Fibroblast of lung (primary cell): ENCODE results near the gene ENO3. TPM values are rescaled to one million over a fixed set of nuclear protein-coding genes. Genes with fewer than 3 reads are reported as not detected.

ENCODE experiments used
- DNase-seq, 2 donors: peaks; one replicate each; pipeline versions ENCODE4 v3.0.0 to v3.0.0-alpha.2; 2010; ENCODE audit warnings: low read depth in 2 of 2
- H2AFZ ChIP-seq: 2 replicates; pipeline ENCODE4 v1.5.1; 2012; ENCODE audit warnings: low read length, control low read depth, inconsistent platforms
- H3K27ac ChIP-seq: 2 replicates; pipeline ENCODE4 v1.5.1; 2011; ENCODE audit warnings: low read length, control low read depth; ENCODE audit not compliant: insufficient read depth
- H3K27me3 ChIP-seq: 2 replicates; pipeline ENCODE4 v1.5.1; 2011; ENCODE audit warnings: mild to moderate bottlenecking, low read length; ENCODE audit not compliant: control insufficient read depth, insufficient read depth
- H3K36me3 ChIP-seq: 2 replicates; pipeline ENCODE4 v1.5.1; 2011; ENCODE audit warnings: low read length; ENCODE audit not compliant: control insufficient read depth, insufficient read depth
- H3K4me1 ChIP-seq: 2 replicates; pipeline ENCODE4 v1.5.1; 2011; ENCODE audit warnings: low read length; ENCODE audit not compliant: control insufficient read depth, insufficient read depth; ENCODE audit errors: extremely low read depth
- H3K4me2 ChIP-seq: 2 replicates; pipeline ENCODE4 v1.5.1; 2011; ENCODE audit warnings: low read length, control low read depth; ENCODE audit not compliant: insufficient read depth; ENCODE audit errors: extremely low read depth
- H3K4me3 ChIP-seq, 4 experiments: fragments of 200-600 bp in 1 of 4; sonication (generic) in 1 of 4; replicated peaks in 1 of 4; 2 replicates each; pipeline ENCODE4 v1.5.1; 2011 to 2016; ENCODE audit warnings: low read length in 4 of 4, low read depth in 3 of 4, mild to moderate bottlenecking in 3 of 4, control low read depth in 2 of 4, inconsistent platforms in 1 of 4, mixed read lengths in 1 of 4; ENCODE audit not compliant: insufficient read depth in 1 of 4; ENCODE audit errors: control extremely low read depth in 1 of 4
- H3K79me2 ChIP-seq: 2 replicates; pipeline ENCODE4 v1.5.1; 2012; ENCODE audit warnings: mild to moderate bottlenecking, low read length, inconsistent platforms; ENCODE audit not compliant: control insufficient read depth, insufficient read depth
- H3K9ac ChIP-seq: 2 replicates; pipeline ENCODE4 v1.5.1; 2011; ENCODE audit warnings: mild to moderate bottlenecking, low read length, control low read depth; ENCODE audit not compliant: insufficient read depth
- H3K9me3 ChIP-seq: 2 replicates; pipeline ENCODE4 v1.5.1; 2012; ENCODE audit warnings: low read depth, low read length; ENCODE audit not compliant: control insufficient read depth, insufficient read depth
- H4K20me1 ChIP-seq: 2 replicates; pipeline ENCODE4 v1.5.1; 2011; ENCODE audit warnings: low read length; ENCODE audit not compliant: control insufficient read depth, insufficient read depth; ENCODE audit errors: extremely low read depth
- EZH2 ChIP-seq: IDR thresholded peaks from 2 replicates; pipeline ENCODE4 v1.5.1; 2012; ENCODE audit warnings: low read length, control low read depth, mild to moderate bottlenecking; ENCODE audit errors: missing control alignments
- polyA plus RNA-seq, 2 donors: library from polyadenylated mRNA; depleted of rRNA in 1 of 2; stranded (reverse) in 1 of 2; unstranded in 1 of 2; fragments of >200 nt; gene quantifications; 2 replicates each; pipeline ENCODE4 v1.2.1, GENCODE V29; 2011 to 2012; ENCODE audit warnings: missing spikeins in 1 of 2
- total RNA-seq: library from RNA; depleted of rRNA; stranded (reverse); fragments of >200 nt; gene quantifications from 2 replicates; pipeline ENCODE4 v1.2.1, GENCODE V29; 2014
- TF ChIP-seq, protein P1 (sequence below), 2 donors: IDR thresholded peaks in 1 of 2; conservative IDR thresholded peaks in 1 of 2; 1 replicate in 1 of 2; 2 replicates in 1 of 2; pipeline ENCODE4 v1.5.1; 2011 to 2012; ENCODE audit warnings: low read length in 2 of 2, control low read depth in 1 of 2, inconsistent platforms in 1 of 2, low read depth in 1 of 2, mild to moderate bottlenecking in 1 of 2

ENO3 gene
- total and polyA plus RNA-seq, 2 donors (not counting 1 experiment from before 2014, with no cell fraction given), result 2.0 to 4.3 TPM

DNA sequence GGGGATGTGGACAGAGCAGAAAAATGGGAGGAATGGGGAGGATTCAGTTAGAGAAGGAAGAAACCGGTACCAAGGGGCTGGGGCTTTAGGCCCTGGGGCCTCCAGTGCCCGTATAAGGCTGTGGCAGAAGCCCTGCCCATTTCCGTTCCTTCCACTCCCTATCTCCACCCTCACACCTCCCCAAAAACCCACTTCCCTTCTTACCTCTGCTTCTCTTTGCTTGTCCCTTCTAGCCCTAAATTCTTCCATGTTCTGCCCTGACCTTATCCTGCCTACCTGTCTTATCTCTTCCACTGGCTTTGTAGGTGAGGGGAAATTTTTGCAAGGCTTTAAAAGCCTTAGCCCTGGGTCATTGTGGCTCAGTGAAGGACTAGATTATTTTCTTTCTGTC lies 6.8 kb upstream of the ENO3 start:
- no peak overlapping the region for H3K9ac ChIP-seq
- H3K27me3 ChIP-seq, result no peaks in the 10 kb centered on the region
- H3K4me1 ChIP-seq, result peaks cover 25% of the 10 kb centered on the region
- DNase-seq, result no peak
- peak overlapping the region; percentile 74 for H3K27ac ChIP-seq
- H3K9me3 ChIP-seq, result no peaks in the 10 kb centered on the region
- TF ChIP-seq EZH2, result no peak
- TF ChIP-seq, protein P1, sequence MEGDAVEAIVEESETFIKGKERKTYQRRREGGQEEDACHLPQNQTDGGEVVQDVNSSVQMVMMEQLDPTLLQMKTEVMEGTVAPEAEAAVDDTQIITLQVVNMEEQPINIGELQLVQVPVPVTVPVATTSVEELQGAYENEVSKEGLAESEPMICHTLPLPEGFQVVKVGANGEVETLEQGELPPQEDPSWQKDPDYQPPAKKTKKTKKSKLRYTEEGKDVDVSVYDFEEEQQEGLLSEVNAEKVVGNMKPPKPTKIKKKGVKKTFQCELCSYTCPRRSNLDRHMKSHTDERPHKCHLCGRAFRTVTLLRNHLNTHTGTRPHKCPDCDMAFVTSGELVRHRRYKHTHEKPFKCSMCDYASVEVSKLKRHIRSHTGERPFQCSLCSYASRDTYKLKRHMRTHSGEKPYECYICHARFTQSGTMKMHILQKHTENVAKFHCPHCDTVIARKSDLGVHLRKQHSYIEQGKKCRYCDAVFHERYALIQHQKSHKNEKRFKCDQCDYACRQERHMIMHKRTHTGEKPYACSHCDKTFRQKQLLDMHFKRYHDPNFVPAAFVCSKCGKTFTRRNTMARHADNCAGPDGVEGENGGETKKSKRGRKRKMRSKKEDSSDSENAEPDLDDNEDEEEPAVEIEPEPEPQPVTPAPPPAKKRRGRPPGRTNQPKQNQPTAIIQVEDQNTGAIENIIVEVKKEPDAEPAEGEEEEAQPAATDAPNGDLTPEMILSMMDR (conservative IDR thresholded peaks at IDR 0.05 in 1 of 2, IDR thresholded peaks at IDR 0.05 in 1 of 2; ENCODE audit: low read depth in 1 of 2, low read length in 2 of 2), result no peak
- no peak overlapping the region for H3K4me2 ChIP-seq
- H3K79me2 ChIP-seq, result peaks cover 81% of the 10 kb centered on the region
- H3K4me3 ChIP-seq, result no peak overlapping the region
- no peak overlapping the region for H2AFZ ChIP-seq
- H4K20me1 ChIP-seq, result peaks cover 2% of the 10 kb centered on the region
- peaks cover 27% of the 10 kb centered on the region for H3K36me3 ChIP-seq

DNA sequence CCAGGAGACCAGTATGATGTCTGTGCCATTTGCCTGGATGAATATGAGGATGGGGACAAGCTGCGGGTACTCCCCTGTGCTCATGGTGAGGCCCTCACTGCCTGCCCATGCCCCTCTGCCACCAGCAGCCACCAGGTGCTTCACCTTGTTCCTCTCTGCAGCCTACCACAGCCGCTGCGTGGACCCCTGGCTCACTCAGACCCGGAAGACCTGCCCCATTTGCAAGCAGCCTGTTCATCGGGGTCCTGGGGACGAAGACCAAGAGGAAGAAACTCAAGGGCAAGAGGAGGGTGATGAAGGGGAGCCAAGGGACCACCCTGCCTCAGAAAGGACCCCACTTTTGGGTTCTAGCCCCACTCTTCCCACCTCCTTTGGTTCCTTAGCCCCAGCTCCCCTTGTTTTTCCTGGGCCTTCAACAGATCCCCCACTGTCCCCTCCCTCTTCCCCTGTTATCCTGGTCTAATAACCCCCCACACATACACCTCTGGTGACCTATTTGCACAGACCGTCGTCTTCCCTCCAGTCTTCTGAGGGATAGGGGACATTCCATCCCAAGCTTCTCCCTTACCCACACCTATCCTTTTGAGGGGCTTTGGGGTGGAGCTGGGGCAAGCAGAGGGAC lies 6.3 kb upstream of the ENO3 start:
- no peak for DNase-seq
- Histone ChIP-seq H4K20me1 (peaks cover 2% of the 10 kb centered on the region), H3K79me2 (peaks cover 77% of the 10 kb centered on the region), H3K27me3 (no peaks in the 10 kb centered on the region), H3K9ac (no peak overlapping the region), H3K4me2 (peak overlapping the region; percentile 63), H2AFZ (no peak overlapping the region), H3K9me3 (no peaks in the 10 kb centered on the region), H3K4me1 (peaks cover 24% of the 10 kb centered on the region), H3K4me3 (peak overlapping the region; percentile 0 to 97 (median 26)), H3K27ac (peak overlapping the region; percentile 74), H3K36me3 (peaks cover 27% of the 10 kb centered on the region)
- TF ChIP-seq EZH2, result no peak
- TF ChIP-seq, protein P1 (conservative IDR thresholded peaks at IDR 0.05 in 1 of 2, IDR thresholded peaks at IDR 0.05 in 1 of 2; ENCODE audit: low read depth in 1 of 2, low read length in 2 of 2), result no peak

DNA sequence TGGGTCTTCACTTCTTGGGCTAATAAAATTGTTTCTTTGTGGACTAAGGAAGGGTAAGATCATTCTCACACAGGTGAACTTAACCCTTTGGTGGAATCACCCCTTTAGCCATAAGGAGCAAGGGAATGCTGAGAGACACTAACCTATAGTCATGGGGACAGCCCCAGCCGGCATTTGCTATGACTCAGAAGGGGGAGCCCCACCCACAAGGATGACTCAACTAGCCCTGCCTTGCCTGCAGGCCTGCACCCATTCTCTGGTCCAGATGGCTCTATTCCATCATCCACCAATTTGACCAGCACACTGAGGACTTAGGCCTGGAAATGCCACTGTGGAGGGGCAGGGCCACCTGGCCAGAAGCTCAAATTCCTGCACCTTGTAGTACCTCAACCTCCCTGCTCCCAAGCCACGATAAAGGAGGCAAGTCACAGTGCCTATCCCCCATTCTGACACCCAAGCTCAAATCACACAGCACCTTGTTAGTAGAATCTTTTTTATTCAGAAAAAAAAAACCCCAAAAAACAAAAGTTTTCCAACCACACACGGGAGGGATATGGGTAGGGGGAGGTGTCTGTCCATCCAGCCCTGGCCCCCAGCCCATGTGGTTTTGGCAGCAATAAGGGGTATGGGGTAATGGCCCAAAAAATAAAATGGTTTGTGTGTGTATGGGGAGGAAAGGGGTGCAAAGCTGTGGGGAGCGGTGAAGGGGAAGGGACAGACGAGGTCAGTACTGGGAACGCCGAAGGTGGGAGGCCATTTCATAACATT lies 5.6 kb upstream of the ENO3 start:
- H3K4me3 ChIP-seq, result peak overlapping the region; percentile 21 to 97 (median 97)

More for the DNA sequence above, 5.6 kb upstream of the ENO3 start:
- Histone ChIP-seq H2AFZ (no peak overlapping the region), H4K20me1 (peaks cover 2% of the 10 kb centered on the region), H3K79me2 (peaks cover 77% of the 10 kb centered on the region), H3K27ac (peak overlapping the region; percentile 74), H3K36me3 (peaks cover 27% of the 10 kb centered on the region), H3K9ac (no peak overlapping the region), H3K4me2 (peak overlapping the region; percentile 63), H3K27me3 (no peaks in the 10 kb centered on the region), H3K4me1 (peaks cover 24% of the 10 kb centered on the region), H3K9me3 (no peaks in the 10 kb centered on the region)
- TF ChIP-seq EZH2, result no peak
- TF ChIP-seq, protein P1 (conservative IDR thresholded peaks at IDR 0.05 in 1 of 2, IDR thresholded peaks at IDR 0.05 in 1 of 2; ENCODE audit: low read depth in 1 of 2, low read length in 2 of 2), result no peak
- DNase-seq, result peak; percentile 90 to 91
